HTR-8/SVneo (cell line): ENCODE data around the gene PLK3.
"Not testable (repeated sequence)": the region's sequence is repeated elsewhere in the genome, so short reads cannot be mapped to it uniquely, and the experiment has no call there.

Experiments used
- DNase-seq: peaks from one replicate; pipeline ENCODE4 v3.0.0; 2011; ENCODE audit warnings: low spot score, mixed read lengths; ENCODE audit not compliant: insufficient read length
- FAIRE-seq: peaks from 2 replicates; lab custom pipeline; 2011; peaks lifted over from hg19 to GRCh38; lab: Jason Lieb, UNC

Gene PLK3

GRCh38 chr1:44786841-44787426 lies 13.2 kb upstream of the PLK3 start:
- FAIRE-seq (no peak), DNase-seq (no peak)

- DNase-seq (no peak), FAIRE-seq (no peak)
These were observed 12.7 kb upstream of the PLK3 start for GRCh38 chr1:44787506-44787905.

GRCh38 chr1:44788120-44788860 lies 11.9 kb upstream of the PLK3 start, which contains the start of gene BEST4:
BEST4 (minus strand) TSS chr1:44788170; CDS start chr1:44787705, 465 bp downstream.
- DNase-seq (no peak), FAIRE-seq (no peak)

GRCh38 chr1:44790968-44791801 lies 9.0 kb upstream of the PLK3 start:
- DNase-seq, result no peak
- no peak for FAIRE-seq

GRCh38 chr1:44792736-44793502 lies 7.3 kb upstream of the PLK3 start:
- FAIRE-seq (no peak), DNase-seq (no peak)

GRCh38 chr1:44797886-44798285 lies 2.3 kb upstream of the PLK3 start:
- not testable (repeated sequence) for FAIRE-seq, DNase-seq

- FAIRE-seq, result no peak
- DNase-seq, result no peak
These were observed 1.5 kb upstream of the PLK3 start for GRCh38 chr1:44798481-44799365.

- DNase-seq, result no peak
- no peak for FAIRE-seq
These were observed 1.5 kb downstream of the PLK3 start for GRCh38 chr1:44801491-44802305.

- FAIRE-seq (no peak), DNase-seq (no peak)
These were observed 2.3 kb downstream of the PLK3 start for GRCh38 chr1:44802306-44803061.

- FAIRE-seq (no peak), DNase-seq (no peak)
These were observed 2.8 kb downstream of the PLK3 start for GRCh38 chr1:44803062-44803311.

- FAIRE-seq (no peak), DNase-seq (no peak)
These were observed 3.3 kb downstream of the PLK3 start for GRCh38 chr1:44803312-44804095.

- FAIRE-seq, result no peak
- DNase-seq, result no peak
These were observed 5.3 kb downstream of the PLK3 start for GRCh38 chr1:44805311-44806024.

GRCh38 chr1:44806025-44806703 lies 6.0 kb downstream of the PLK3 start:
- FAIRE-seq (no peak), DNase-seq (no peak)

- FAIRE-seq (no peak), DNase-seq (no peak)
These were observed 6.7 kb downstream of the PLK3 start, which contains the start of gene DYNLT4 for GRCh38 chr1:44806704-44807363. DYNLT4 (minus strand) TSS chr1:44807351; CDS start chr1:44806668, 683 bp downstream.

- DNase-seq (peak; percentile 83), FAIRE-seq (peak; percentile 92)
These were observed 7.3 kb downstream of the PLK3 start for GRCh38 chr1:44807364-44808062.
